Measurements from ENCODE around the gene PODXL2. TPM values are rescaled to one million over a fixed set of nuclear protein-coding genes. Genes with fewer than 3 reads are reported as not detected.

Gene PODXL2
- total RNA-seq, 1 experiment from 2014 or later, result 26.6 TPM

GRCh38 chr3:127616836-127617605, 12.0 kb upstream of the PODXL2 start:
- ChIA-PET CTCF (no interaction called here), POLR2A (ENCODE audit: low non-redundant PET) (no interaction called here)
- Histone ChIP-seq H3K4me1 (ENCODE audit: insufficient read depth, low read length, poor library complexity, severe bottlenecking) (no peaks in the 10 kb centered on the region), H3K27me3 (replicated peaks; ENCODE audit: insufficient read depth, low read depth, low read length, poor library complexity) (no peaks in the 10 kb centered on the region), H3K4me3 (ENCODE audit: low read depth, low read length, poor library complexity, severe bottlenecking) (no peak overlapping the region), H3K36me3 (ENCODE audit: insufficient read depth, low read length, poor library complexity, severe bottlenecking) (peaks cover 100% of the 10 kb centered on the region), H3K9me3 (ENCODE audit: low read depth, low read length, poor library complexity, severe bottlenecking) (no peaks in the 10 kb centered on the region), H3K27ac (ENCODE audit: low read depth, low read length, poor library complexity, severe bottlenecking) (no peak overlapping the region)
- no TSS peak for BruUV-seq (replicated peaks)
- intact Hi-C loops (cut with micrococcal nuclease; ENCODE audit: unreplicated experiment), result no loop called here
- DNase-seq (ENCODE audit: low spot score), result no peak
- TF ChIP-seq EZH2 (IDR thresholded peaks at IDR 0.05; ENCODE audit: borderline replicate concordance, low read depth, low read length, poor library complexity, severe bottlenecking), result no peak
- TF ChIP-seq CTCF (conservative IDR thresholded peaks at IDR 0.05; ENCODE audit: low read depth, low read length), result no peak

DNA sequence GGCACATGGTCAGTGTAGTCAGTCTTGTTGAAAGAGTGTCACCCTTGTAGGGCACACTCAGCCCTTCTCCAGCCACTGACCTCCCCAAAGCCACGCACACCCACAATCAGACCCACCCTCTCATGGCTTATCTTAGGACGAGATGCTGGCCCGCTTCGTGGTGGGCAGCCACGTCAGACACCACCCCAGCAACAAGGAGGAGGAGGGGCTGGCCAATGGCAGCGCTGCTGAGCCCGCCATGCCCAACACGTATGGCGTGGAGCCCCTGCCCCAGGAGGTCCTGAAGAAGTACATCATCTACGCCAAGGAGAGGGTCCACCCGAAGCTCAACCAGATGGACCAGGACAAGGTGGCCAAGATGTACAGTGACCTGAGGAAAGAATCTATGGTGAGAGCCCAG, 10.1 kb upstream of the PODXL2 start:
- Histone ChIP-seq H3K4me1 (ENCODE audit: insufficient read depth, low read length, poor library complexity, severe bottlenecking) (no peaks in the 10 kb centered on the region), H3K9me3 (ENCODE audit: low read depth, low read length, poor library complexity, severe bottlenecking) (no peaks in the 10 kb centered on the region), H3K4me3 (ENCODE audit: low read depth, low read length, poor library complexity, severe bottlenecking) (no peak overlapping the region), H3K27me3 (replicated peaks; ENCODE audit: insufficient read depth, low read depth, low read length, poor library complexity) (no peaks in the 10 kb centered on the region), H3K27ac (ENCODE audit: low read depth, low read length, poor library complexity, severe bottlenecking) (no peak overlapping the region), H3K36me3 (ENCODE audit: insufficient read depth, low read length, poor library complexity, severe bottlenecking) (peaks cover 87% of the 10 kb centered on the region)
- BruUV-seq (replicated peaks), result no TSS peak
- intact Hi-C loops (cut with micrococcal nuclease; ENCODE audit: unreplicated experiment), result no loop called here
- no peak for TF ChIP-seq CTCF (conservative IDR thresholded peaks at IDR 0.05; ENCODE audit: low read depth, low read length)
- no peak for TF ChIP-seq EZH2 (IDR thresholded peaks at IDR 0.05; ENCODE audit: borderline replicate concordance, low read depth, low read length, poor library complexity, severe bottlenecking)
- ChIA-PET POLR2A (ENCODE audit: low non-redundant PET) (no interaction called here), CTCF (no interaction called here)
- no peak for DNase-seq (ENCODE audit: low spot score)

DNA sequence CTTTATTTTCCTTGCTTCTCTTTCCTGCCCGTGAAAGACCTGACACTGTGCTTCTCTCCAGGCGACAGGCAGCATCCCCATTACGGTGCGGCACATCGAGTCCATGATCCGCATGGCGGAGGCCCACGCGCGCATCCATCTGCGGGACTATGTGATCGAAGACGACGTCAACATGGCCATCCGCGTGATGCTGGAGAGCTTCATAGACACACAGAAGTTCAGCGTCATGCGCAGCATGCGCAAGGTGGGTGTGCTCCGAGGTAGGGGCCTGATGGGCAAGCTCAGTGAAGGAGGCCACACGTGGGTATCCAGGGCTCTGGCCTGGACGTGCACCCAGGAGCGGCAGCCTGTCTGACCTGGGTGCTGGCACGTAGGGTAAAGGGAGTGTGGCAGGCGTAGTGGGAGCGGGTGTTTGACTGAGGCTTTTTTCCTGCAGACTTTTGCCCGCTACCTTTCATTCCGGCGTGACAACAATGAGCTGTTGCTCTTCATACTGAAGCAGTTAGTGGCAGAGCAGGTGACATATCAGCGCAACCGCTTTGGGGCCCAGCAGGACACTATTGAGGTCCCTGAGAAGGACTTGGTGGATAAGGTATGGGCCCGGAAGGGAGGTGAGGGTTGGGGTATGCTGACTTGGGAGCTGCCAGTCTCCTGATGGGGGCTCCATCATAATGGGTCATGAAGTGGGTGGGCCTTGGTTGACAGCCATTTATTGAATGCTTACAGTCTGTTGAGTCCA, 8.2 kb upstream of the PODXL2 start:
- DNase-seq (ENCODE audit: low spot score), result no peak
- no peak overlapping the region for H3K27ac ChIP-seq (ENCODE audit: low read depth, low read length, poor library complexity, severe bottlenecking)
- peaks cover 68% of the 10 kb centered on the region for H3K36me3 ChIP-seq (ENCODE audit: insufficient read depth, low read length, poor library complexity, severe bottlenecking)
- ChIA-PET POLR2A (ENCODE audit: low non-redundant PET) (no interaction called here), CTCF (no interaction called here)
- no peaks in the 10 kb centered on the region for H3K9me3 ChIP-seq (ENCODE audit: low read depth, low read length, poor library complexity, severe bottlenecking)
- no peak overlapping the region for H3K4me3 ChIP-seq (ENCODE audit: low read depth, low read length, poor library complexity, severe bottlenecking)
- intact Hi-C loops (cut with micrococcal nuclease; ENCODE audit: unreplicated experiment), result no loop called here
- H3K4me1 ChIP-seq (ENCODE audit: insufficient read depth, low read length, poor library complexity, severe bottlenecking), result no peaks in the 10 kb centered on the region
- no peaks in the 10 kb centered on the region for H3K27me3 ChIP-seq (replicated peaks; ENCODE audit: insufficient read depth, low read depth, low read length, poor library complexity)
- TF ChIP-seq EZH2 (IDR thresholded peaks at IDR 0.05; ENCODE audit: borderline replicate concordance, low read depth, low read length, poor library complexity, severe bottlenecking) (no peak), CTCF (conservative IDR thresholded peaks at IDR 0.05; ENCODE audit: low read depth, low read length) (no peak)
- BruUV-seq (replicated peaks), result no TSS peak

Measured in A673 (cell line).